Naive thymus-derived CD8-positive, alpha-beta T cell (primary cell): ENCODE measurements around the gene RDH13. TPM values are rescaled to one million over a fixed set of nuclear protein-coding genes. Genes with fewer than 3 reads are reported as not detected.
"Not testable (repeated sequence)": the region's sequence is repeated elsewhere in the genome, so short reads cannot be mapped to it uniquely, and the experiment has no call there.

Experiments
- ATAC-seq, 2 donors: fragments of 150-1000 bp; cut with Tn5 transposase in 1 of 2; sonication (Bioruptor Pico), chemical (Tn5 transposase) in 1 of 2; 1 replicate in 1 of 2; 2 replicates in 1 of 2; pipeline ENCODE4 v1.10.0; 2021; ENCODE audit warnings: mild to moderate bottlenecking in 2 of 2, moderate library complexity in 2 of 2
- POLR2A ChIA-PET: fragments of 350-600 bp; sonication (Branson Sonifier 250); formaldehyde crosslinking; loops from one replicate; lab custom pipeline; 2021; ENCODE audit warnings: antibody characterized with exemption; lab: Charles Lee
- DNase-seq, 10 donors: peaks; one replicate each; pipeline versions ENCODE4 v3.0.0 to v3.0.0-alpha.2; 2020 to 2022
- H3K27ac Mint-ChIP-seq, 10 donors: one replicate each; pipeline ENCODE4 v1.8.0; 2020 to 2022; ENCODE audit warnings: mild to moderate bottlenecking in 10 of 10, mixed read lengths in 10 of 10, moderate library complexity in 4 of 10, inconsistent platforms in 1 of 10
- H3K27me3 Mint-ChIP-seq, 5 donors: one replicate each; pipeline ENCODE4 v1.8.0; 2021 to 2022; ENCODE audit warnings: mixed read lengths in 5 of 5
- H3K36me3 Mint-ChIP-seq, 3 donors: one replicate each; pipeline ENCODE4 v1.8.0; 2020 to 2022; ENCODE audit warnings: mixed read lengths in 3 of 3, mild to moderate bottlenecking in 2 of 3, inconsistent platforms in 1 of 3
- H3K4me1 Mint-ChIP-seq, 4 donors: one replicate each; pipeline ENCODE4 v1.8.0; 2021 to 2022; ENCODE audit warnings: mixed read lengths in 4 of 4
- H3K4me3 Mint-ChIP-seq, 10 donors: one replicate each; pipeline ENCODE4 v1.8.0; 2020 to 2022; ENCODE audit warnings: mild to moderate bottlenecking in 10 of 10, mixed read lengths in 10 of 10, moderate library complexity in 6 of 10, inconsistent platforms in 1 of 10
- H3K9me3 Mint-ChIP-seq, 9 donors: one replicate each; pipeline ENCODE4 v1.8.0; 2020 to 2022; ENCODE audit warnings: mixed read lengths in 9 of 9, mild to moderate bottlenecking in 3 of 9, inconsistent platforms in 1 of 9, moderate library complexity in 1 of 9
- polyA plus RNA-seq, 3 donors: library from polyadenylated mRNA; unstranded; fragments of 300-500 nt; fragmentation: Illumina TruSeq; gene quantifications; one replicate each; pipeline ENCODE4 v1.2.3, GENCODE V29; 2021
- total RNA-seq, 8 experiments: library from RNA in 2 of 8; stranded (reverse) in 2 of 8; gene quantifications; one replicate each; pipeline ENCODE4 v1.2.3 and lab custom pipeline; 2021 to 2026

RDH13 gene
- total and polyA plus RNA-seq, 5 experiments from 2014 or later: 4.3 to 26.1 (median 18.0) TPM

DNA sequence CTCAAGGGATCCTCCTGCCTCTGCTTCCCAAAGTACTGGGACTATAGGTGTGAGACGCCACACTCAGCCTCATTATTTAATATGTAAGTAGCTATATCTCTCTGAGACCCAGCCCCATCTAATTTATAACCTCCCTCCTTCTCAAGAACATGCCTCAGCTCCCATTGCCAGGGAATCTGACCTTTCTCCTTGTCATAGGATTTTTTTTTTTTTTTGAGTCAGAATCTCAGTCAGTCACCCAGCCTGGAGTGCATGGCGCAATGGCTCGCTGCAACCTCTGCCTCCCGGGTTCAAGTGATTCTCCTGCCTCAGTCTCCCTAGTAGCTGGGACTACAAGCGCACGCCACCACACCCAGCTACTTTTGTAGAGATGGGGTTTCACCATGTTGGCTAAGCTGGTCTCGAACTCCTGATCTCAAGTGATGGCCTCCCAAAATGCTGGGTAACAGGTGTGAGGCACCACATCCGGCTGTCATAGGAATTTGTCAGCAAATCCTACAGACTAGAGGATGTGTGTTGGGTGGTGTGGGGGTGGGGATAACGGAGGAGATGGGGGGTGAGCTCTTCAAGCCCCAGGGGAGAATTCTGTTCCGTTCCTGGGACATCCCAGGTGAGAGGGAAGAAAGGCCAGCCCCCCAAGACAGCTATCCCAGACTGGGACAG is 7.6 kb upstream of the RDH13 start:
- no peak for DNase-seq
- H3K4me3 Mint-ChIP-seq: peak overlapping the region in 2 of 10 donors; percentile 1 to 38
- POLR2A ChIA-PET: interaction anchor here (0.6 kb wide), 1 partner anchor 14 kb away, joined by 3 read pairs; no protein-coding TSS in a partner anchor

DNA sequence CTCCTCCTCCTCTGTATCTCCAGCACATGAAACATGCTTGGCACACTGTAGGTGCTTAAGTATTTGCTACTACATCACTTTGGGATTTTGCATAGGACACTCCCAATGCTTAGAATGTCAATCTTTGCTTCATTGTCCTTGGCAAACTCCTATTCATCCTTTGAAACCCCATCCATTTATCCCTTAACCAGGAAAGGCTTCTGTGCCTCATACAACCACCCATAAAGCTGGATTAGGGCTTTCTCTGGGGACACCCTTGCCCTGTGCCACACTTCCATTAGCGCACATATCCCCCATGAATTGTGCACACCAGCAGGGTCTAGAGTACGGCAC is 6.9 kb upstream of the RDH13 start:
- peaks cover 44 to 91% (median 61%) of the 10 kb centered on the region in 5 donors for H3K27me3 Mint-ChIP-seq
- peaks cover 0 to 20% (median 2%) of the 10 kb centered on the region in 9 donors for H3K9me3 Mint-ChIP-seq
- no peak for DNase-seq
- H3K27ac Mint-ChIP-seq: peak overlapping the region in 1 of 10 donors; percentile 64
- peaks cover 8 to 17% (median 9%) of the 10 kb centered on the region in 4 donors for H3K4me1 Mint-ChIP-seq
- H3K4me3 Mint-ChIP-seq: peak overlapping the region in 8 of 10 donors; percentile 20 to 85 (median 56)
- H3K36me3 Mint-ChIP-seq: peaks cover 0 to 4% (median 2%) of the 10 kb centered on the region in 3 donors
- no peak for ATAC-seq
- POLR2A ChIA-PET: interaction anchor here (0.6 kb wide), 1 partner anchor 15 kb away, joined by 3 read pairs; no protein-coding TSS in a partner anchor

More for the DNA sequence above, 7.6 kb upstream of the RDH13 start:
- H3K27me3 Mint-ChIP-seq: peaks cover 44 to 99% (median 68%) of the 10 kb centered on the region in 5 donors
- H3K4me1 Mint-ChIP-seq: peaks cover 8 to 17% (median 9%) of the 10 kb centered on the region in 4 donors
- H3K9me3 Mint-ChIP-seq: peaks cover 0 to 20% (median 2%) of the 10 kb centered on the region in 9 donors
- no peak overlapping the region for H3K27ac Mint-ChIP-seq
- peaks cover 0 to 4% (median 2%) of the 10 kb centered on the region in 3 donors for H3K36me3 Mint-ChIP-seq
- no peak for ATAC-seq

DNA sequence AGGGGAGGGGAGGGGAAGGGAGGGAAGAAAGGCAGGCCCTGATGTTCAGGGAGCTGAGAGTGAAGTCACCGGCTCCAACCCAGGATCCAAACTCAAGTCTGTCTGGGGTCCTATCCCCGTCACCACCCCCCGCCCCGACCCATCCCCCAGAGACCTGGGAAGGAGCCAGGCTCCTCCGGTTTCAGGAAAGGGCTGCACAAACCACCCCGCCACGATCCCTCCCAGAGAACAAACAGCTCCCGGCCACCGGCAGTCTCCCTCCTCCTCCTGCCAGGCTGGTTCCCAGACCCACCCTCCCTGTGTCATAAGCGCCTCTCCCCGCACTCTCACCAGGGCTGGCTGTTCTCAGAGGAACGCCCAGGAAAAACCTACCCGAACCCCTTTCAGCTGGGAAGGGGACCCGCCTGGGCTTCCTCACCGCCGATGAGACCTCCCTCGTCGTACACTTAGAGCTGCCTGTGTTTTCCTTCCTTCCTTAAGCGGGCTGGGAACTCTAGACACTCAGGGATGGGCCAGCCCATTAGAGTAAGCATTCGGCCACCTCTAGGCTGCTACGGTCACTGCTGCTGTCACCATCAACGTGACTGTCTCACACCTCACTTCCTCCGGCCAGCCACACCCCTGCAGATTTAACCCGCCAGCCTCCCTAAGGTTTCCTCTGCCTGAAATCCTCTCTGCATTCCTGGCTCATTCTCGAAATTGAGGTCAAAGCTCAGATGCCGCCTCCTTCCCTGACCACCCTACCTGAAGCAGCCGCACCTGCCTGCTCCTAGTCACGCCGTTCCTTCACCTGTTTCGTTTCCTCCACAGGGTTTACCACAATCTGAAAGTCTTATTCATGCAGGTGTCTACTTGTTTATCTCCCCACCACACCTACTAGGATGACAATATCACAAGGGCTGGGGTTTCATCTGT is 6.3 kb upstream of the RDH13 start:
- Mint-ChIP-seq H3K27ac (peak overlapping the region in 2 of 10 donors; percentile 83 to 87), H3K4me3 (peak overlapping the region; percentile 13 to 85 (median 65)), H3K27me3 (peaks cover 46 to 85% (median 57%) of the 10 kb centered on the region in 5 donors), H3K36me3 (peaks cover 0 to 4% (median 2%) of the 10 kb centered on the region in 3 donors), H3K9me3 (peaks cover 0 to 20% (median 2%) of the 10 kb centered on the region in 9 donors), H3K4me1 (peaks cover 8 to 17% (median 9%) of the 10 kb centered on the region in 4 donors)
- ATAC-seq (peak; percentile 37 to 58), DNase-seq (no peak)
- POLR2A ChIA-PET: no interaction called here

DNA sequence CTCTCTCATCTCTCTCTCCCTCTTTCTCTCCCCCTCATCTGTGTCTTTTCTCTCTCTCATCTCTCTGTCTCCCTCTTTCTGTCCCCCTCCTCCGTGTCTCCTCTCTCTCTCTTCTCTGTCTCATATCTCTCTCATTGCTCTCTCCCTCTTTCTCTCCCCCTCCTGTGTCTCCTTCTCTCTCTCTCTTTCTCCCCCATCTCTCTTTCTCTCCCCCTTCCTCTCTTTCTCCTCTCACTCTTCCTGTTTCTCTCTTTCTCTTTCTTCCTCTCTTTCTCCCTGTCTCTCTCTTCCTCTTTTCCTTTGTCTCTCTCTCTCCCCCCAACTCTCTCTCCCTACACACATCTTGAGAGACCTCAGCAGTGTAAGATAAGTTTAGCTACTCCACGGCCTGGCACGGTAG is 4.9 kb upstream of the RDH13 start:
- peaks cover 42 to 72% (median 52%) of the 10 kb centered on the region in 5 donors for H3K27me3 Mint-ChIP-seq
- peaks cover 0 to 2% (median 2%) of the 10 kb centered on the region in 3 donors for H3K36me3 Mint-ChIP-seq
- peaks cover 0 to 17% (median 0%) of the 10 kb centered on the region in 9 donors for H3K9me3 Mint-ChIP-seq
- ATAC-seq: no peak
- peak overlapping the region in 2 of 10 donors; percentile 37 to 45 for H3K27ac Mint-ChIP-seq
- POLR2A ChIA-PET: interaction anchor here (0.7 kb wide), 1 partner anchor 12 kb away, joined by 3 read pairs; no protein-coding TSS in a partner anchor
- no peak overlapping the region for H3K4me3 Mint-ChIP-seq
- no peak for DNase-seq
- peaks cover 11 to 17% (median 15%) of the 10 kb centered on the region in 4 donors for H3K4me1 Mint-ChIP-seq

DNA sequence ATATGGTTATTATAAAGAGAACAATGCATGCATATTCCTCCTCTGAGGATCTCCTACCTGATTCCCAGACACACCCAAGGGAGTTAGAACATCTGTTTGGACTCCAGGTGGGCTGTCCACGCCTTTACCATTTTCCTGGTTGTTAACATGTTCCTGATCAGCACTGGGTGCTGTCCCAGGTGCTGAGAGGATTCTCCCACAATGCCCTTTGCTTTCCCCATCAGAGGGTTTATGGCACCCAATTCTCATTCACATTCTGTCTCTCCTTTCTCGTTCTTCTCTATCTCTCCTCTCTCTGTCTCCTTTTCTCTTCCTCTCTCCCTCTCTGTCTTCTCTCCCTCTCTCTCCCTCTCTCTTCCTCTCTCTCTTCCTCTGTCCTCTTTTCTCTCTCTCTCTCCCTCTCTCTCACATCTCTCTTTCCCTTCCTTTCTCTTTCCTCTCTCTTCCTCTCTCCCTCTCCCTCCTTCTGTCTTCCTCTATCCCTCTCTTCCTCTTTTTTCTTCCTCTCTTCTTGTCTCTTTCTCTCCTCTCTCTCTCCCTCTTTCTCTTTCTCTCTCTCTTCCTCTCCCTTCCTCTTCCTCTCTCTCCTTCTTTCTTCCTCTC is 3.3 kb upstream of the RDH13 start:
- peaks cover 0 to 2% (median 0%) of the 10 kb centered on the region in 3 donors for H3K36me3 Mint-ChIP-seq
- peaks cover 0 to 13% (median 0%) of the 10 kb centered on the region in 9 donors for H3K9me3 Mint-ChIP-seq
- DNase-seq: no peak
- no peak for ATAC-seq
- H3K4me3 Mint-ChIP-seq: no peak overlapping the region
- POLR2A ChIA-PET: no interaction called here
- no peak overlapping the region for H3K27ac Mint-ChIP-seq
- H3K27me3 Mint-ChIP-seq: peaks cover 34 to 56% (median 41%) of the 10 kb centered on the region in 5 donors
- H3K4me1 Mint-ChIP-seq: peaks cover 19 to 27% (median 25%) of the 10 kb centered on the region in 4 donors

DNA sequence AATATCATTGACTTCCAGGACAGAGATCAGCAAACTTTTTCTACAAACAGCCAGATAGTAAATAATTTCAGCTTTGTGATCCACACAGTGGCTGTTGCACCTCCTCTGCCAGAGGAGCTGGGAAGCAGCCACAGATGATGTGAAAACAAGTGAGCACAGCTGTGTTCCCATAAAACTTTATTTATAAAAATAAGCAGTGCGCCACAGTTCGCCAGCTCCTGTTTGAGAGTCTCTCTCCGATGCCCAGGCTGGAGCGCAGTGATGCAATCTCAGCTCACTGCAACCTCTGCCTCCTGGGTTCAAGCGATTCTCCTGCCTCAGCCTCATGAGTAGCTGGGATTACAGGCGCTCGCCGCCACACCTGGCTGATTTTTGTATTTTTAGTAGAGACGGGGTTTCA is 2.6 kb upstream of the RDH13 start:
- peaks cover 0 to 13% (median 0%) of the 10 kb centered on the region in 9 donors for H3K9me3 Mint-ChIP-seq
- H3K27ac Mint-ChIP-seq, POLR2A ChIA-PET, DNase-seq, H3K4me3 Mint-ChIP-seq, ATAC-seq, H3K36me3 Mint-ChIP-seq: not testable (repeated sequence)
- H3K27me3 Mint-ChIP-seq: peaks cover 32 to 49% (median 39%) of the 10 kb centered on the region in 5 donors
- H3K4me1 Mint-ChIP-seq: peaks cover 19 to 31% (median 26%) of the 10 kb centered on the region in 4 donors

DNA sequence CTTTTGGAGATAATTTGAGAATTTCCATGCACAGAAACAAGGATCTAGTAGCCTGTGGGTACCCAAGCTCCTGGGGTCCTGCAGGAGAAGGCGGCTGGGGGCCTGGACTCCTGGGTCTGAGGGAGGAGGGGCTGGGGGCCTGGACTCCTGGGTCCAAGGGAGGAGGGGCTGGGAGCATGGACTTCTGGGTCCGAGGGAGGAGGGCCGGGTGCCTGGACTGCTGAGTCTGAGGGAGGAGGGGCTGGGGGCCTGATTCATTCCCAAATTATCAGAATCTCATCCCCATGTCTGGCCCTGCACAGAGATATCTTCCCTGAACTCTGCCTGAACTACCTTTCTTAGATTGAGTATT is 520 bp upstream of the RDH13 start:
- ATAC-seq: no peak
- POLR2A ChIA-PET: interaction anchor here (0.9 to 1.7 kb wide), 5 partner anchors 17 to 54 kb away, joined by 3 to 7 read pairs (median 6); partner anchors contain the start of gene PPP1R12C
- H3K36me3 Mint-ChIP-seq: peaks cover 0 to 14% (median 4%) of the 10 kb centered on the region in 3 donors

DNA sequence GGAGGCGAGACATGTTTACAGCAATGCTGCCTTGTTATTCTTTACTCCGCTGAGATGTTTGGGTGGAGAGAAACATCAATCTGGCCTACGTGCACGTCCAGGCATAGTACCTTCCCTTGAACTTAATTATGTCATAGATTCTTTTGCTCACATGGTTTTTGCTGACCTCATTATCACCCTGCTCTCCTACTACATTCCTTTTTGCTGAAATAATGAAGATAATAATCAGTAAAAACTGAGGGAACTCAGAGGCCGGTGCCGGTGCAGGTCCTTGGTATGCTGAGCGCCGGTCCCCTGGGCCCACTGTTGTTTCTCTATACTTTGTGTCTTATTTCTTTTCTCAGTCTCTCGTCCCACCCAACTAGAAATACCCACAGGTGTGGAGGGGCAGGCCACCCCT is 2.7 kb downstream of the RDH13 start:
- Mint-ChIP-seq H3K36me3 (peaks cover 0 to 40% (median 18%) of the 10 kb centered on the region in 3 donors), H3K4me3 (peak overlapping the region in 3 of 10 donors; percentile 0 to 6 (median 6)), H3K4me1 (peaks cover 8 to 37% (median 20%) of the 10 kb centered on the region in 4 donors), H3K27ac (peak overlapping the region in 1 of 10 donors; percentile 61)
- DNase-seq, POLR2A ChIA-PET, H3K9me3 Mint-ChIP-seq, H3K27me3 Mint-ChIP-seq, ATAC-seq: not testable (repeated sequence)

More for the DNA sequence above, 520 bp upstream of the RDH13 start:
- Mint-ChIP-seq H3K9me3 (peaks cover 0 to 8% (median 0%) of the 10 kb centered on the region in 9 donors), H3K27me3 (peaks cover 22 to 30% (median 26%) of the 10 kb centered on the region in 5 donors), H3K4me3 (peak overlapping the region; percentile 48 to 93 (median 78)), H3K27ac (peak overlapping the region in 9 of 10 donors; percentile 31 to 90 (median 70)), H3K4me1 (peaks cover 14 to 36% (median 20%) of the 10 kb centered on the region in 4 donors)
- peak in 1 of 10 donors; percentile 55 for DNase-seq

DNA sequence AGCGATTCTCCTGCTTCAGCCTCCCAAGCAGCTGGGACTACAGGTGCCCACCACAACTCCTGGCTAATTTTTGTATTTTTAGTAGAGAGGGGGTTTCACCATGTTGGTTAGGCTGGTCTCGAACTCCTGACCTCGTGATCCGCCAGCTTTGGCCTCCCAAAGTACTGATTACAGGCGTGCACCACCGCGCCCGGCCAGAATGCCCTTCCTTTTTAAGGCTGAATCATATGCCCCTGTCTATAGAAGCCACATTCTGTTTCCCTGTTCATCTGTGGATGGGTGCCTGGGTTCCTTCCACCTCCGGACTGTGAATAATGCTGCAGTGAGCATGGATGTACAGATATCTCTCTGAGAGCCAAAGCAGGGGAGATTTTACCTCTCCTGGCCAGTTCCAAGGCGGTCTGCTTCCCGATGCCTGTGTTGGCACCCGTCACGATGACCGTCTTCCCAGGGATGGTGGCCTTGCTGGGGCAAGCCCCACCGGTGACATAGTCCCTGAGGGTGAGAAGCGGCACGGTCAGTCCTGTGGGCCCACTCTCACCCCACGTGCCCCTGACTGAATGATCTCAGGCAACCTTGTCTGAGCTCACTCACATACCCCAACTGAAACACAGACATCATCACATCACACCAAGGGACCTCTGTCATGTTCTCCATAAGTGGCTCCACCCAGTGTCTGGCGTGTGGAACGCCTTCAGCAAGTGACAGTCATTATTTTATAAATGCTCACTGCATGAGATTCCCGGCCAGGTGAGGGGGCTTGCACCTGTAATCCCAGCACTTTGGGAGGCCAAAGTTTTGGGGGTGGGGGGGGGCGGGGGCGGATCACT is 4.0 kb downstream of the RDH13 start:
- peak overlapping the region in 1 of 10 donors; percentile 24 for H3K4me3 Mint-ChIP-seq
- no peak for ATAC-seq
- peaks cover 0 to 49% (median 22%) of the 10 kb centered on the region in 3 donors for H3K36me3 Mint-ChIP-seq

DNA sequence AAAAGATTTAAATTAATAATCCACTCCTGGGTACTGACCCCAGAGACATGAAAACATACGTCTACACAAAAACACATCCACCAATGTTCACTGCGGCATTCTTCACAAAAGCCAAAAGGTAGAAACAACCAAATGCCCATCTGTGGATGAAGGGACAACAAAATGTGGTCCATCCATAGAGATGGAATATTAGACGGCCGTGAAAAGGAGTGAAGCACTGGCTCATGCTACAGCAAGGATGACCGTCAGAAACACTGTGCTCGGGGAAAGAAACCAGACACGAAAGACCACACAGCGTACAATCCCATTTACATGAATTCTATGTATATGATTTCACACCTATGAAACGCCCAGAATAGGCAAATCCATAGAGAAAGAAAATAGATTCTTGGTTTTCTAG is 6.1 kb downstream of the RDH13 start:
- H3K4me1 Mint-ChIP-seq: peaks cover 7 to 25% (median 10%) of the 10 kb centered on the region in 4 donors
- no peak for DNase-seq
- ATAC-seq: no peak
- H3K27ac Mint-ChIP-seq: no peak overlapping the region
- H3K4me3 Mint-ChIP-seq: no peak overlapping the region
- H3K36me3 Mint-ChIP-seq: peaks cover 0 to 68% (median 32%) of the 10 kb centered on the region in 3 donors
- POLR2A ChIA-PET: interaction anchor here (0.7 kb wide), 1 partner anchor 627 kb away, joined by 3 read pairs; no protein-coding TSS in a partner anchor
- no peaks in the 10 kb centered on the region for H3K9me3 Mint-ChIP-seq
- no peaks in the 10 kb centered on the region for H3K27me3 Mint-ChIP-seq

More for the DNA sequence above, 4.0 kb downstream of the RDH13 start:
- Mint-ChIP-seq H3K4me1 (peaks cover 8 to 37% (median 19%) of the 10 kb centered on the region in 4 donors), H3K27ac (peak overlapping the region in 3 of 10 donors; percentile 52 to 88 (median 84)), H3K9me3 (no peaks in the 10 kb centered on the region), H3K27me3 (no peaks in the 10 kb centered on the region)
- POLR2A ChIA-PET: no interaction called here
- DNase-seq: peak in 1 of 10 donors; percentile 50

DNA sequence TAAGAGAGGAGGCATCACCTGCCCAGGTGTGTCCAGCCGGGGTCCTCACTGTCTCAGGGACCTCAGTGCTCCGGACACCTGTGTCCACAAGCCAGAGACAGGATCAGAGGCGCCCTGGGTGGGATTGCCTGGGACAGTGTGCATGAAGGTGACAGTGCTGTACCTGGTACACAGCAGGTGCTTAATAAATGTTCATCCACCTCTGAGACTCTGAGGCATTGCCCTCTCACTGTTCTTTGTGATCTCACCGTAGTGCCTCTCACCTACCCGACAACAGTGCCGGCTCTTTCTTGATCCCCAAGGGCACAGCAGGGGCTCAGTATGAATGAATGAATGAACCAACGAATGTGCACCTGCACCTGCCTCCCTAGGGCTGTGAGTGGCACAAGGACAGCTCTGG is 9.2 kb downstream of the RDH13 start:
- DNase-seq (peak in 1 of 10 donors; percentile 4), ATAC-seq (no peak)
- Mint-ChIP-seq H3K9me3 (no peaks in the 10 kb centered on the region), H3K36me3 (peaks cover 0 to 84% (median 34%) of the 10 kb centered on the region in 3 donors), H3K27ac (peak overlapping the region in 3 of 10 donors; percentile 7 to 43 (median 35)), H3K4me1 (peaks cover 0 to 3% (median 1%) of the 10 kb centered on the region in 4 donors), H3K4me3 (no peak overlapping the region), H3K27me3 (no peaks in the 10 kb centered on the region)
- POLR2A ChIA-PET: no interaction called here
